H9 (cell line): ENCODE results near the gene XRRA1. TPM values are rescaled to one million over a fixed set of nuclear protein-coding genes. Genes with fewer than 3 reads are reported as not detected.

Experiments used
- DNase-seq: peaks from one replicate; pipeline ENCODE4 v3.0.0-alpha.2; 2017
- H2AFZ ChIP-seq: one replicate; pipeline ENCODE4 v1.6.1; 2013; ENCODE audit warnings: mild to moderate bottlenecking, low read length, control low read depth, moderate library complexity
- H2AK5ac ChIP-seq: 2 replicates; pipeline ENCODE4 v1.6.1; 2013; ENCODE audit warnings: low read length, control low read depth, mixed read lengths; ENCODE audit not compliant: insufficient read length
- H2BK120ac ChIP-seq: one replicate; pipeline ENCODE4 v1.6.1; 2013; ENCODE audit warnings: low read depth, mild to moderate bottlenecking, low read length, control low read depth, inconsistent platforms; ENCODE audit not compliant: poor library complexity, severe bottlenecking
- H2BK12ac ChIP-seq: 2 replicates; pipeline ENCODE4 v1.6.1; 2013; ENCODE audit warnings: low read length, control low read depth, mixed read lengths, low read depth; ENCODE audit not compliant: insufficient read length
- H2BK15ac ChIP-seq: 2 replicates; pipeline ENCODE4 v1.6.1; 2013; ENCODE audit warnings: low read depth, low read length, control low read depth
- H2BK20ac ChIP-seq: one replicate; pipeline ENCODE4 v1.6.1; 2013; ENCODE audit warnings: low read depth, mild to moderate bottlenecking, low read length, control low read depth, inconsistent platforms; ENCODE audit not compliant: poor library complexity, severe bottlenecking
- H2BK5ac ChIP-seq: 2 replicates; pipeline ENCODE4 v1.6.1; 2013; ENCODE audit warnings: low read length, control low read depth, mixed read lengths; ENCODE audit not compliant: insufficient read length
- H3K14ac ChIP-seq: 2 replicates; pipeline ENCODE4 v1.6.1; 2013; ENCODE audit warnings: low read length, control low read depth; ENCODE audit not compliant: insufficient read depth
- H3K18ac ChIP-seq: 2 replicates; pipeline ENCODE4 v1.6.1; 2013; ENCODE audit warnings: low read depth, mild to moderate bottlenecking, mixed read lengths, low read length, control low read depth; ENCODE audit not compliant: insufficient read length
- H3K23ac ChIP-seq: 2 replicates; pipeline ENCODE4 v1.6.1; 2013; ENCODE audit warnings: low read length, control low read depth, mixed read lengths, low read depth; ENCODE audit not compliant: insufficient read length
- H3K23me2 ChIP-seq: 2 replicates; pipeline ENCODE4 v1.6.1; 2013; ENCODE audit warnings: low read depth, mild to moderate bottlenecking, mixed read lengths, low read length, control low read depth; ENCODE audit not compliant: insufficient read length, poor library complexity, severe bottlenecking
- H3K27ac ChIP-seq: 2 replicates; pipeline ENCODE4 v1.5.1; 2013; ENCODE audit warnings: low read length, control low read depth, mixed read lengths, low read depth; ENCODE audit not compliant: insufficient read length
- H3K27me3 ChIP-seq: 2 replicates; pipeline ENCODE4 v1.6.1; 2013; ENCODE audit warnings: low read length, control low read depth, inconsistent platforms; ENCODE audit not compliant: insufficient read depth
- H3K4ac ChIP-seq: 2 replicates; pipeline ENCODE4 v1.6.1; 2013; ENCODE audit warnings: low read depth, mild to moderate bottlenecking, control low read depth, inconsistent platforms, low read length, moderate library complexity
- H3K4me1 ChIP-seq: 2 replicates; pipeline ENCODE4 v1.6.1; 2013; ENCODE audit warnings: low read length, control low read depth, inconsistent platforms; ENCODE audit not compliant: insufficient read depth
- H3K4me2 ChIP-seq: 2 replicates; pipeline ENCODE4 v1.6.1; 2013; ENCODE audit warnings: low read length, control low read depth, mixed read lengths; ENCODE audit not compliant: insufficient read length, insufficient read depth
- H3K56ac ChIP-seq: 2 replicates; pipeline ENCODE4 v1.6.1; 2013; ENCODE audit warnings: low read depth, mild to moderate bottlenecking, mixed read lengths, low read length, control low read depth; ENCODE audit not compliant: insufficient read length
- H3K79me1 ChIP-seq: 2 replicates; pipeline ENCODE4 v1.6.1; 2013; ENCODE audit warnings: low read depth, mild to moderate bottlenecking, moderate library complexity, low read length, control low read depth, inconsistent platforms; ENCODE audit not compliant: insufficient read depth, poor library complexity, severe bottlenecking
- H3K79me2 ChIP-seq: 2 replicates; pipeline ENCODE4 v1.6.1; 2013; ENCODE audit warnings: low read length, control low read depth, inconsistent platforms; ENCODE audit not compliant: insufficient read depth
- H3K9ac ChIP-seq: 2 replicates; pipeline ENCODE4 v1.6.1; 2013; ENCODE audit warnings: low read length, control low read depth, mixed read lengths; ENCODE audit not compliant: insufficient read length; ENCODE audit errors: extremely low read depth
- H3K9me3 ChIP-seq: one replicate; pipeline ENCODE4 v1.6.1; 2013; ENCODE audit warnings: low read depth, low read length, inconsistent platforms; ENCODE audit not compliant: control insufficient read depth
- H3T11ph ChIP-seq: one replicate; pipeline ENCODE4 v1.6.1; 2013; ENCODE audit warnings: mild to moderate bottlenecking, low read length, control low read depth, inconsistent platforms
- H4K20me1 ChIP-seq: one replicate; pipeline ENCODE4 v1.6.1; 2013; ENCODE audit not compliant: control insufficient read depth, insufficient read length, insufficient read depth
- H4K5ac ChIP-seq: 2 replicates; pipeline ENCODE4 v1.6.1; 2013; ENCODE audit warnings: low read depth, mild to moderate bottlenecking, mixed read lengths, low read length, control low read depth; ENCODE audit not compliant: insufficient read length
- H4K8ac ChIP-seq: replicated peaks from 2 replicates; pipeline ENCODE4 v1.6.1; 2013; ENCODE audit warnings: low read length, control low read depth, mixed read lengths, low read depth; ENCODE audit not compliant: insufficient read length
- H4K91ac ChIP-seq: 2 replicates; pipeline ENCODE4 v1.6.1; 2013; ENCODE audit warnings: low read depth, mild to moderate bottlenecking, moderate library complexity, mixed read lengths, low read length, control low read depth; ENCODE audit not compliant: insufficient read length
- H3K27ac Mint-ChIP-seq, 3 experiments: 2 replicates in 2 of 3; 3 replicates in 1 of 3; pipeline ENCODE4 v1.8.0; 2020 to 2021; ENCODE audit warnings: mixed read lengths in 3 of 3, mild to moderate bottlenecking in 1 of 3, moderate library complexity in 1 of 3
- H3K27me3 Mint-ChIP-seq: 2 replicates; pipeline ENCODE4 v1.8.0; 2021; ENCODE audit warnings: low read depth, mild to moderate bottlenecking, moderate library complexity, mixed read lengths
- H3K36me3 Mint-ChIP-seq, 3 experiments: 2 replicates in 2 of 3; 3 replicates in 1 of 3; pipeline ENCODE4 v1.8.0; 2020 to 2021; ENCODE audit warnings: low read depth in 3 of 3, mixed read lengths in 3 of 3; ENCODE audit not compliant: insufficient read depth in 1 of 3
- H3K4me1 Mint-ChIP-seq, 2 experiments: 2 replicates each; pipeline ENCODE4 v1.8.0; 2020; ENCODE audit warnings: mixed read lengths in 2 of 2
- H3K4me3 Mint-ChIP-seq, 2 experiments: 2 replicates in 1 of 2; 3 replicates in 1 of 2; pipeline ENCODE4 v1.8.0; 2020 to 2021; ENCODE audit warnings: mild to moderate bottlenecking in 2 of 2, mixed read lengths in 2 of 2, moderate library complexity in 1 of 2
- H3K9me3 Mint-ChIP-seq, 2 experiments: 2 replicates in 1 of 2; 3 replicates in 1 of 2; pipeline ENCODE4 v1.8.0; 2020; ENCODE audit warnings: mild to moderate bottlenecking in 2 of 2, mixed read lengths in 2 of 2, moderate library complexity in 1 of 2
- WGBS: extraction: QIAGEN DNeasy Blood & Tissue Kit; methylation state at CpG from one replicate; pipeline ENCODE4 v1.1.7; 2013; ENCODE audit warnings: missing lambda C conversion rate, low lambda C conversion rate, mixed read lengths; ENCODE audit not compliant: insufficient read length; ENCODE audit errors: extremely low coverage; 5-methylcytosine and 5-hydroxymethylcytosine counted together
- total RNA-seq: library from RNA; stranded (reverse); gene quantifications from 2 replicates; pipeline ENCODE4 v1.2.1, GENCODE V29; 2021
- TF ChIP-seq, protein P1 (sequence below): fragments of 200-600 bp; sonication (generic); conservative IDR thresholded peaks from 3 replicates; pipeline ENCODE4 v1.8.0; 2021; ENCODE audit warnings: antibody characterized with exemption, mild to moderate bottlenecking

Gene XRRA1
- total RNA-seq, 1 experiment from 2014 or later = 4.5 TPM

DNA sequence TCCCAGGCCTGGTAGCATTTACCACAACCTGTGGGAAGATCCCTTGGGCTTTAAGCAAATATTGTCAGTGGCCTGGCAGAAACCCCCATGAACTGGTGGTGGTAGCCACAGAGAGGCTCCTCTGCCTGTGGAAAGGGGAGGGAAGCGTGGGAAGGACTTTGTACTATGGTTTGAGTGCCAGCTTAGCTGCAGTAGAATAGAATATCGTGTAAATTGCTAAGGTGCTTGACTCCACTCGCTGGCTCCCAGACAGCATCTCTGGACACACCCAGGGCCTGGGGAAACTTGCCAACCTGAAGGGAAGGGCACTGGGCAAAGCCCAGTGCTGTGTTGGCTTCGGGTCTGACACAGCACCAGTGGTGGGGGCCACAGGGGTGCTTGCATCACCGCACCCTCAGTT, 52.6 kb downstream of the XRRA1 start:
- H3K4me1 Mint-ChIP-seq = no peaks in the 10 kb centered on the region
- H2BK12ac ChIP-seq = no peak overlapping the region
- H3K9me3 Mint-ChIP-seq = peaks cover 53 to 72% of the 10 kb centered on the region in 2 experiments
- no peak overlapping the region for H4K91ac ChIP-seq
- H3K23ac ChIP-seq = no peak overlapping the region
- no peaks in the 10 kb centered on the region for H4K20me1 ChIP-seq
- no peak overlapping the region for H3K9ac ChIP-seq
- no peak overlapping the region for H2AK5ac ChIP-seq
- no CpG with 5 or more reads among the region's 5 CpGs for WGBS
- DNase-seq = no peak
- H3K79me1 ChIP-seq = no peaks in the 10 kb centered on the region
- H3K4ac ChIP-seq = no peak overlapping the region
- H3K27me3 Mint-ChIP-seq = no peaks in the 10 kb centered on the region; the same call in none of the 2 replicates
- no peaks in the 10 kb centered on the region for H3K79me2 ChIP-seq
- H3K27ac ChIP-seq = no peak overlapping the region
- H3K56ac ChIP-seq = no peak overlapping the region
- peaks cover 35 to 64% (median 59%) of the 10 kb centered on the region in 3 experiments for H3K36me3 Mint-ChIP-seq
- H3K4me3 Mint-ChIP-seq = no peak overlapping the region
- no peak overlapping the region for H2AFZ ChIP-seq
- TF ChIP-seq, protein P1, sequence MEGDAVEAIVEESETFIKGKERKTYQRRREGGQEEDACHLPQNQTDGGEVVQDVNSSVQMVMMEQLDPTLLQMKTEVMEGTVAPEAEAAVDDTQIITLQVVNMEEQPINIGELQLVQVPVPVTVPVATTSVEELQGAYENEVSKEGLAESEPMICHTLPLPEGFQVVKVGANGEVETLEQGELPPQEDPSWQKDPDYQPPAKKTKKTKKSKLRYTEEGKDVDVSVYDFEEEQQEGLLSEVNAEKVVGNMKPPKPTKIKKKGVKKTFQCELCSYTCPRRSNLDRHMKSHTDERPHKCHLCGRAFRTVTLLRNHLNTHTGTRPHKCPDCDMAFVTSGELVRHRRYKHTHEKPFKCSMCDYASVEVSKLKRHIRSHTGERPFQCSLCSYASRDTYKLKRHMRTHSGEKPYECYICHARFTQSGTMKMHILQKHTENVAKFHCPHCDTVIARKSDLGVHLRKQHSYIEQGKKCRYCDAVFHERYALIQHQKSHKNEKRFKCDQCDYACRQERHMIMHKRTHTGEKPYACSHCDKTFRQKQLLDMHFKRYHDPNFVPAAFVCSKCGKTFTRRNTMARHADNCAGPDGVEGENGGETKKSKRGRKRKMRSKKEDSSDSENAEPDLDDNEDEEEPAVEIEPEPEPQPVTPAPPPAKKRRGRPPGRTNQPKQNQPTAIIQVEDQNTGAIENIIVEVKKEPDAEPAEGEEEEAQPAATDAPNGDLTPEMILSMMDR = no peak
- H3K4me1 ChIP-seq = no peaks in the 10 kb centered on the region
- H2BK120ac ChIP-seq = no peak overlapping the region
- H3K9me3 ChIP-seq = no peaks in the 10 kb centered on the region
- H3T11ph ChIP-seq = no peak overlapping the region
- no peak overlapping the region for H3K4me2 ChIP-seq
- no peak overlapping the region for H3K27ac Mint-ChIP-seq
- H3K18ac ChIP-seq = no peak overlapping the region
- no peaks in the 10 kb centered on the region for H3K27me3 ChIP-seq
- no peaks in the 10 kb centered on the region for H3K23me2 ChIP-seq
- no peak overlapping the region for H3K14ac ChIP-seq
- no peak overlapping the region for H2BK15ac ChIP-seq
- no peak overlapping the region for H4K8ac ChIP-seq
- H2BK20ac ChIP-seq = no peak overlapping the region
- H2BK5ac ChIP-seq = no peak overlapping the region
- no peak overlapping the region for H4K5ac ChIP-seq
